OCI-LY7 (cell line): ENCODE measurements around the gene MEF2B. TPM values are rescaled to one million over a fixed set of nuclear protein-coding genes. Genes with fewer than 3 reads are reported as not detected.
A peak's percentile ranks its signal among the peaks of the same experiment; 100 is the strongest.

Source experiments
- BruUV-seq: library from RNA; stranded (reverse); fragments of 400-500 nt; replicated peaks from 2 replicates; lab custom pipeline; 2021; lab: Mats Ljungman, UMichigan
- CTCF ChIA-PET: fragments of 300-600 bp; sonication (Branson Sonifier 250); formaldehyde crosslinking; loops from one replicate; lab custom pipeline; 2022; ENCODE audit warnings: antibody characterized with exemption; ENCODE audit not compliant: unreplicated experiment; lab: Charles Lee
- POLR2A ChIA-PET: fragments of 300-600 bp; sonication (Branson Sonifier 250); formaldehyde crosslinking; loops from one replicate; lab custom pipeline; 2022; ENCODE audit warnings: antibody characterized with exemption; lab: Charles Lee
- DNase-seq: peaks from one replicate; pipeline ENCODE4 v3.0.0-alpha.2; 2015; ENCODE audit warnings: low spot score
- H2AFZ ChIP-seq: fragments of 200-600 bp; sonication (generic), shearing (Covaris generic); 2 replicates; pipeline ENCODE4 v1.6.1; 2014; ENCODE audit warnings: mild to moderate bottlenecking, antibody characterized with exemption, low read length, moderate library complexity
- H3K27ac ChIP-seq: fragments of 200-600 bp; sonication (generic); 2 replicates; pipeline ENCODE4 v1.5.1; 2014; ENCODE audit warnings: mixed run types, low read depth, mild to moderate bottlenecking, moderate library complexity, low read length, inconsistent platforms; ENCODE audit not compliant: poor library complexity, severe bottlenecking
- H3K36me3 ChIP-seq: fragments of 200-600 bp; sonication (generic); 2 replicates; pipeline ENCODE4 v1.6.1; 2014; ENCODE audit warnings: mild to moderate bottlenecking, antibody characterized with exemption, low read length, moderate library complexity, mixed read lengths; ENCODE audit not compliant: insufficient read depth
- H3K4me1 ChIP-seq: fragments of 200-600 bp; sonication (generic); 2 replicates; pipeline ENCODE4 v1.5.1; 2014; ENCODE audit warnings: mild to moderate bottlenecking, low read length; ENCODE audit not compliant: insufficient read depth, poor library complexity, severe bottlenecking
- H3K4me2 ChIP-seq: fragments of 200-600 bp; sonication (generic); 2 replicates; pipeline ENCODE4 v1.6.1; 2014; ENCODE audit warnings: mild to moderate bottlenecking, low read length
- H3K4me3 ChIP-seq: fragments of 200-600 bp; sonication (generic); 2 replicates; pipeline ENCODE4 v1.5.1; 2014; ENCODE audit warnings: mild to moderate bottlenecking, low read depth, low read length; ENCODE audit not compliant: poor library complexity, severe bottlenecking
- H3K79me2 ChIP-seq: fragments of 200-600 bp; sonication (generic); 2 replicates; pipeline ENCODE4 v1.6.1; 2016; ENCODE audit warnings: low read depth, mild to moderate bottlenecking, low read length, moderate library complexity, mixed read lengths; ENCODE audit not compliant: insufficient read depth
- H3K9me2 ChIP-seq: fragments of 200-600 bp; sonication (generic); 2 replicates; pipeline ENCODE4 v1.6.1; 2016; ENCODE audit warnings: mild to moderate bottlenecking, low read length, mixed read lengths; ENCODE audit not compliant: insufficient read depth
- H3K9me3 ChIP-seq: fragments of 200-600 bp; sonication (generic); 2 replicates; pipeline ENCODE4 v1.6.1; 2014; ENCODE audit warnings: mild to moderate bottlenecking, mixed run types, low read length, mixed read lengths
- H4K20me1 ChIP-seq: fragments of 200-600 bp; sonication (generic); 2 replicates; pipeline ENCODE4 v1.6.1; 2014; ENCODE audit warnings: mild to moderate bottlenecking, antibody characterized with exemption, low read length, moderate library complexity, mixed read lengths; ENCODE audit not compliant: insufficient read depth
- EZH2phosphoT487 ChIP-seq: fragments of 200-600 bp; sonication (generic); IDR thresholded peaks from 2 replicates; pipeline ENCODE4 v1.6.1; 2018; ENCODE audit warnings: low read depth, borderline replicate concordance, mild to moderate bottlenecking, mixed run types, antibody characterized with exemption, low read length, moderate library complexity, mixed read lengths
- intact Hi-C: fragments of 100-400 bp; cut with micrococcal nuclease; formaldehyde crosslinking; loops from one replicate; pipeline ENCODE4 v1.10.0; 2022; ENCODE audit not compliant: unreplicated experiment
- total RNA-seq, 2 experiments: library from RNA; depleted of rRNA in 1 of 2; stranded (reverse); fragments of >200 nt in 1 of 2; shearing (Covaris generic) in 1 of 2; gene quantifications; 2 replicates each; pipeline ENCODE4 v1.2.3, GENCODE V29; 2014 to 2022
- TF ChIP-seq, protein P1 (sequence below): fragments of 200-600 bp; sonication (generic); conservative IDR thresholded peaks from 2 replicates; pipeline ENCODE4 v1.5.1; 2014; ENCODE audit warnings: mild to moderate bottlenecking, antibody characterized with exemption, low read length, moderate library complexity, mixed read lengths

Gene MEF2B
- total RNA-seq, 2 experiments from 2014 or later = 201 to 295 TPM

DNA sequence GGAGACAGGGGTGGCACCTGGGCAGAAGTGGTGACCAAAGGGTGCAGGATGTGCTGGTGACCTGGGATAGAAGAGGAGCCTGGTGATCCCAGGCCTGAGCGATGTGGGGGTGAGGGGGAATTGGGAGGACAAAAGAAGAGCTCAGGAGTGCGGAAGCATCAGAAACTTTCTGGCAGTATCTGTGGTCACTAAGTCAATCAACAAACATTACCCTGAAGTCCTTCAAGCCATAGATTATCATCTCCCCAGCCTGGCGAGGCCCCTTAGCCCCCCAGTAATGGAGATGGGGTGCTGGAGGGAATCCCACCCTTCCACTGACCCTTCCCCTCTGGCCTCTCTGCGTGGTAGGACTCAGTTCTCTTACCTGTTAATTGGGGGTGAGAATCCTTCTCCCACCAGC lies 10.5 kb downstream of the MEF2B start:
- Histone ChIP-seq H3K9me2 (no peaks in the 10 kb centered on the region), H4K20me1 (no peaks in the 10 kb centered on the region), H3K79me2 (peaks cover 78% of the 10 kb centered on the region), H3K9me3 (no peaks in the 10 kb centered on the region), H3K4me3 (peak overlapping the region; percentile 93), H3K4me1 (peaks cover 96% of the 10 kb centered on the region), H3K4me2 (peak overlapping the region; percentile 100), H3K36me3 (peaks cover 68% of the 10 kb centered on the region), H3K27ac (peak overlapping the region; percentile 98), H2AFZ (no peak overlapping the region)
- POLR2A ChIA-PET = interaction anchor here (0.9 to 8.0 kb wide), 2 partner anchors 10 to 15 kb away, joined by 4 to 201 read pairs; partner anchors contain the start of gene MEF2B
- BruUV-seq = TSS peak; percentile 15
- CTCF ChIA-PET = interaction anchor here (0.6 to 1.6 kb wide), 2 partner anchors 15 to 843 kb away, joined by 3 to 5 read pairs; no protein-coding TSS in a partner anchor
- intact Hi-C loops = no loop called here
- no peak for DNase-seq
- TF ChIP-seq EZH2phosphoT487 = no peak
- TF ChIP-seq, protein P1, sequence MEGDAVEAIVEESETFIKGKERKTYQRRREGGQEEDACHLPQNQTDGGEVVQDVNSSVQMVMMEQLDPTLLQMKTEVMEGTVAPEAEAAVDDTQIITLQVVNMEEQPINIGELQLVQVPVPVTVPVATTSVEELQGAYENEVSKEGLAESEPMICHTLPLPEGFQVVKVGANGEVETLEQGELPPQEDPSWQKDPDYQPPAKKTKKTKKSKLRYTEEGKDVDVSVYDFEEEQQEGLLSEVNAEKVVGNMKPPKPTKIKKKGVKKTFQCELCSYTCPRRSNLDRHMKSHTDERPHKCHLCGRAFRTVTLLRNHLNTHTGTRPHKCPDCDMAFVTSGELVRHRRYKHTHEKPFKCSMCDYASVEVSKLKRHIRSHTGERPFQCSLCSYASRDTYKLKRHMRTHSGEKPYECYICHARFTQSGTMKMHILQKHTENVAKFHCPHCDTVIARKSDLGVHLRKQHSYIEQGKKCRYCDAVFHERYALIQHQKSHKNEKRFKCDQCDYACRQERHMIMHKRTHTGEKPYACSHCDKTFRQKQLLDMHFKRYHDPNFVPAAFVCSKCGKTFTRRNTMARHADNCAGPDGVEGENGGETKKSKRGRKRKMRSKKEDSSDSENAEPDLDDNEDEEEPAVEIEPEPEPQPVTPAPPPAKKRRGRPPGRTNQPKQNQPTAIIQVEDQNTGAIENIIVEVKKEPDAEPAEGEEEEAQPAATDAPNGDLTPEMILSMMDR = no peak

- ChIA-PET CTCF (interaction anchor here (0.6 to 2.3 kb wide), 5 partner anchors 10 to 217 kb away, joined by 3 to 8 read pairs (median 3); partner anchors contain the start of gene MEF2B), POLR2A (interaction anchor here (0.8 to 8.0 kb wide), 4 partner anchors 11 to 105 kb away, joined by 3 to 201 read pairs (median 8); partner anchors contain the start of gene MEF2B)
- Histone ChIP-seq H3K9me3 (no peaks in the 10 kb centered on the region), H3K27ac (peak overlapping the region; percentile 98), H3K4me1 (peaks cover 96% of the 10 kb centered on the region), H3K9me2 (no peaks in the 10 kb centered on the region), H3K79me2 (peaks cover 78% of the 10 kb centered on the region), H3K4me3 (peak overlapping the region; percentile 59), H4K20me1 (no peaks in the 10 kb centered on the region), H3K36me3 (peaks cover 66% of the 10 kb centered on the region), H2AFZ (no peak overlapping the region), H3K4me2 (peak overlapping the region; percentile 89)
- BruUV-seq = no TSS peak
- TF ChIP-seq EZH2phosphoT487 = no peak
- TF ChIP-seq, protein P1 = no peak
- DNase-seq = peak; percentile 46
- intact Hi-C loops = no loop called here
Measured at GRCh38 chr19:19157808-19158207, 12.3 kb downstream of the MEF2B start.
